GM21367 (cell line): ENCODE data around the gene DNA2.
A peak's percentile ranks its signal among the peaks of the same experiment; 100 is the strongest.
"Not testable (repeated sequence)": the region's sequence is repeated elsewhere in the genome, so short reads cannot be mapped to it uniquely, and the experiment has no call there.

Experiments used
- ATAC-seq: cut with Tn5 transposase; IDR thresholded peaks from one replicate; pipeline ENCODE4 v1.9.1; 2021; ENCODE audit not compliant: unreplicated experiment

Gene DNA2

DNA sequence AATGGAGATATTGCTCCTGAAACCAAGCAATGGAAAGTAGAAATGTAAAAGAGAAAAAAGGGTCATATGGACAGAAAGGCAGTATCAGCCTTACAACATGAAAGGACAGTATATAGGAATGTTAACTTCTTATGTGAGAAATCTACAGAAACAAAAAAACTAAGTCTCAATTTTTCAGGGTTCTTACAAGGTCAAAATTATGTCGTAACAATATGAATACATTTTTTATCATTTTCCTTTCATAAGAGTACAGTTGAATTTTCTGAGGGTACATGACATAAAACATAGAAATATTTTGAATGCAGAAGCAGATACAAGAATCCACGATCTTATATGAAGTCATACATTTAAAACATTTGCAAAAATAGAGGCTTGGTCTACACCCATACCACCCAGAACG lies 10.7 kb downstream of the DNA2 start:
- no peak for ATAC-seq

- not testable (repeated sequence) for ATAC-seq
Observed at GRCh38 chr10:68449698-68450097, 22.1 kb downstream of the DNA2 start.

DNA sequence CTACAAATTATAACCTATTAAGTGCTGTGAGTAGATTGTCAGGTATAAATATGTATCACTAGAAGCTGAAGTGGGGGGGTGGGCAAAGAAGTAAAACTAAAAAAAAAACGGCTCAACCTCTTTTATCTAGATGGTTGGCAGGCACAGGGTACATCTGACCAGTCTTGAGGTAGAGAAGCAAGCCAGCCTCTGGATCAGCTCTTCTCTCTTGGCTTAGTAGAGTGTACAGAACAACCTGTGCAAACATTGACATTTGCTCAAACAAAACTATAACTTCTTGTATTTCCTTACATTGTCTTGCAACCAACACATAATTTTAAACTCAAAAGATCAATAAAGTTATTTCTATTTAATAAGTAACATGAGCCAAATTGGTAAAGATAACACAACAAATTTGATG lies 25.6 kb downstream of the DNA2 start:
- ATAC-seq: no peak

DNA sequence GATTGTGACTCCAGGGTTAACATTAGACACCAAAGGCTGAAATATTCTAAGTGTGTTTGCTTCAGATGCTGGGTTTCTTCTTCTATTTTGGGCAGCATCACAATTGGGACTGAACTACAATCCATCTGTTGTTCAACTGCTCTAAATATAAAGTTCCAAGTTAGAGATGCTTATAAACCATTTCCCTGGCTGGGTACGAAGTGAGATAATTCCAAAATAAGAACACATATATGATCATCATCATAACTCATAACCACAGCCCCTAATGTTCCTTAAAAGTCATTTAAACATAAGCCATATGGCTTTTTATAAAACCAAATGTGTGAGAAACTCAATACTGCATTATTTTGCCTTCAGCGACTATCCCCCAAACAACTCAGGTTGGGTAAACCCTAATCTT lies 28.8 kb downstream of the DNA2 start:
- no peak for ATAC-seq

GRCh38 chr10:68440898-68441297 lies 30.9 kb downstream of the DNA2 start:
- ATAC-seq: no peak

GRCh38 chr10:68435803-68436202 lies 36.0 kb downstream of the DNA2 start:
- ATAC-seq: no peak

GRCh38 chr10:68434657-68435056 lies 37.1 kb downstream of the DNA2 start:
- no peak for ATAC-seq

- ATAC-seq: no peak
Observed at GRCh38 chr10:68428396-68429104, 43.2 kb downstream of the DNA2 start.

GRCh38 chr10:68424454-68425014 lies 47.2 kb downstream of the DNA2 start:
- ATAC-seq: no peak

DNA sequence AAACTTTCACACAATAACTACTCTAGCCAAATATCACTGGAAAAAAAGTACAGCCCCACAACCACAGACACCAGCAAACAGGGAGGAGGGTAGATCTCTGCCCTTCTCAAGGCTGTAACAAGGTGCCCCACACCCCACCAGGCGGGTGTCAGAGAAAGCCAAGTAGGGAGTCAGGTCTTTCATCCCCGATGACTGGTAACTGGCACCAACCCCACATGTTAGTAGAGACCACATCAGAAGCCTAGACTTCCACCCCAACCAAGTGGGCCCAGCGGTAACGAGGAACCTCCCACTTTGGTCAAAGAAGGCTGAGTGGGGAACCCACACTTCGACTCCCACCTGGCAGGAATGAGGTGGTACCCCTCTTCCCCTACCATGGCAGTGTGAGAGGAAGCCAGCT lies 48.3 kb downstream of the DNA2 start:
- ATAC-seq: no peak

DNA sequence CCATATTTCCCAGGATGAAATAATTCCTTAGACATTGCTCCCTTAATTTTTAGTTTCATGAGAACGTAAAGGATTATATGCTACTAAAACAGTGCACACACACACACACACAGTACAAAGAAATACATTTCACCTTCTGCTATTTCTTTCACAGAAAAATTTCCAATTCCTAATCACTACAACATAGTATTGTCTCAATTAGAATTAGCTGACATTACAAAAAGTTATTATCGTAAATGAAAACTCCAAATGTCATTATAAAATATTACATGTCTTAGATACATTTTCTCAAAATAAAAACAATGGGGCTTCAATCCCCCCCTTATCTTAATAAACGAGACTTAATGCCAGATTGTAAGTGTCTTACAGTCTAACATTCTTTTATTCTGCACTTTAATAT lies 52.4 kb downstream of the DNA2 start:
- ATAC-seq: no peak

DNA sequence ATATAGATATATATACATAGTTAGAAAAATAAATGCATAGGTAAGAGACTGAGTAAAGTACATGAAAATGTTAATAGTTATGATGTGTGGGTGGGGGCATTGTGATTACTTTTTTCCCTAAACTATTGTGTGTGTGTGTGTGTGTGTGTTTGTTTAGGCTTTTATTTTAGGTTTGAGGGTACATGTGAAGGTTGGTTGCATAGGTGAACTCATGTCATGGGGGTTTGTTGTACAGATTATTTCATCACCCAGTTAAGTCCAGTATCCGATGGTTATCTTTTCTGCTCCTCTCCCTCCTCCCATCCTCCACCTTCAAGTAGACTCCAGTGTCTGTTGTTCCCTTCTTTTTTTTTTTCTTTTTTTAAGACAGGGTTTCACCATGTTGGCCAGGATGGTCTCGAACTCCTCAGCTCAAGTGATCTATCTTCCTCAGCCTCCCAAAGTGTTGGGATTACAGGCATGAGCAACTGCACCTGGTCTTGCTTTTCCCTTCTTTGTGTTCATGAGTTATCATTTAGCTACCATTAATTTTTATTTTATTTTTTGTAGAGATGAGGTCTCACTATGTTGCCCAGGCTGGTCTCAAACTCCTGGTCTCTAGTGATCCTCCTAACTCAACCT lies 62.8 kb downstream of the DNA2 start:
- no peak for ATAC-seq

DNA sequence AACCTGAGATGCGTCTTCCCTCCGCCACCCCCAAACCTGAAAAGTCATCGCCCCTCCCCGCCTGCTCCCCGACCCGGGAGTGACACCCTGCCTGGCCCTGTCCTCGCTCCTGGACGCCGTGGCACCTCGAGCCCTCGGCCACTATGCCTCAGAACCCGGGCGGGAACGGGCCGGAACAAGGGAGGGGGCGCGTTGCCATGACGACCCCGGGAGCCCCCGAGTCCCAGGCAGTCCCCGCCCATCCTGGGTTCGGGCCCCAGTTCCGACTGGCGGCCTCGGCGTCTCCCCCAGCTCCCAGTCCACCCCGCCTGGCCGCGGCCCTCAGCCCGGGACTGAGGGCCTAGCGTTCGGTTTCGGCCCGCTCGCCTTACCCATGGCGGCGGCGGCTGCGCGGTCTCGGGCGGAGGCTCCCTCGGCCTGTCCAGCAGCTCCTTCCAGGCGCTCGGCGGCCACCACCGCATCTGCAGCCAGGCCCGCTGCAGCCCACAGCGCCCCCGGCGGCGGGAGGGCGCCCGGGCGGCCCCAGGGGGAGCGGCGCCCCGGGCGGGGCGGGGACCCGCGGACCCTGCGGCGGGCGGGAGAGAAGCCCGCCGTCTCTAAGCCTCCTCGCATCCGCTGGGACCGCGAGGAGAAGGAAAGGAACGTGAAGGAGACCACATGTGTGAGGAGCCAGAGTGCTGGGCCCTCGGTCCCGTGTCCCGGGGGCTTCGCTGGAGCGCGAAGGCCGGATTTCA lies 64.8 kb downstream of the DNA2 start, which contains the start of gene RUFY2:
TSS of gene RUFY2 (minus strand) at position 463 of the 734 bp plus-strand sequence. CDS start at position 375, 88 bp downstream.
- peak; percentile 86 for ATAC-seq

DNA sequence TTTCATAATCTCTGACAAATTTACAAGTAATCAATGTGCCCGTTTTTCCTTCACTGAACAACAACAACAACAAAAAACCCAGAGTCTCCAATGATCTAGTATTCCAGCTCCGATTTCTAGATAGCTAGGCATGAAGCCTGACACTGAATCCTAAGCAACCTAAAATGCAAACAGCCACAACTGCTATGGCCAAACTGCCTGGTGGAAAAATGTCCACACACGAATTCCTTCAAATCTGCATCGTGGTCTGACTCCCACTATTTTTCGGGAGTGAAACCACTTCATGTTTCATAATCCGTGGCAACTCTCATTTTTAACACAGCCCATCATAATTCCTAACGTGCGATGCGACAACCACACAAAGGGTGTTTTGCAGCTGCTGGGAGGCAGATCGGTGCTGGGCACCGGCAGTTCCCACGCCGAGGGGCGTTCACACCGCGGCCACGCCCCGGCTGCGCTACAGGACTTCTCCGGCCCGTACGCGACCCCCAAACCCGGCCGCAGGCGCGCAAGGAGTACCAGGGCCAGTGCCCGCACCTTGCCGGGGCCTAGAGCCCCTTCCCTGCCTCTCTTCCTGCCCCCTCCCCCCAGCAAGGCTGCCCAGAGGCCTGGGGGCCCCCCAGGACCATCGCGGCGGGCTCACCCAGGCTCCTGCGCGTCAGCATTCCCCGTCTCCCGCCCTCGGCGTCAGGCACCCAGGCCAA lies 65.5 kb downstream of the DNA2 start:
- peak; percentile 42 for ATAC-seq

DNA sequence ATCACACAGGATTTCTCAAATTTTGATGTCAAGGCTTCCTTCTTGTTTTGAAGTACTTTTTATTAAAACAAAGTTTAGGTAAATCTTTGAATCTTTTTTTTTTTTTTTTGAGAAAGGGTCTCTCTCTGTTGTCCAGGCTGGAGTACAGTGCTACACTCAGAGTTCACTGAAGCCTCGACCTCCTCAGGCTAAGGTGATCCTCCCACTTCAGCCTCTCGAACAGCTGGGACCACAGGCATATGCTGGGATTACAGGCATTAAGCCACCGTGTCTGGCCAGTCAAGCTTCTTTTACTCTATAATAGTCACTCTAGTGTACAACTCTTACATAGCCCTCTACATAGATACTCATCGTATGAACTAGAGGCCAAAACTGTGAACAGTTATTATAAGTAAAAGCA lies 68.1 kb downstream of the DNA2 start:
- ATAC-seq: no peak

- no peak for ATAC-seq
Observed at GRCh38 chr10:68402276-68402675, 69.5 kb downstream of the DNA2 start.

- no peak for ATAC-seq
Observed at GRCh38 chr10:68397005-68397404, 74.8 kb downstream of the DNA2 start.

- ATAC-seq: no peak
Observed at GRCh38 chr10:68385740-68386139, 86.0 kb downstream of the DNA2 start.

DNA sequence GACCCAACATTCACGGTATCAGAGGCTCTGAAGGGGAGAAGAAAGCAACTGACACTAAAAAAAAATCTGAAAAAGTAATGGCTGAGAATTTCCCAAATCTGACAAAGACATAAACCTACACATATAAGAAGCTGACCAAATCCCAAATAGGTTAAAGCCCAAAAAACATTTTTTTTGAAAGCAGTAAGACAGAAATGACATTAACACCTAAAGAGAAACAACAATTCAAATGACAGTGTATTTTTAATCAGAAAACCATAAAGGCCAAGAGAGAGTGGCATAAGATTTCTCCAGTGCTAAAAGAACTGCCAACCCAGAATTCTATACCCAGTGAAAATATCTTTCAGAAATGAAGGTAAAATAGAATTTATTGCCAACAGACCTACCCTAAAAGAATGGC lies 100.2 kb downstream of the DNA2 start:
- no peak for ATAC-seq

DNA sequence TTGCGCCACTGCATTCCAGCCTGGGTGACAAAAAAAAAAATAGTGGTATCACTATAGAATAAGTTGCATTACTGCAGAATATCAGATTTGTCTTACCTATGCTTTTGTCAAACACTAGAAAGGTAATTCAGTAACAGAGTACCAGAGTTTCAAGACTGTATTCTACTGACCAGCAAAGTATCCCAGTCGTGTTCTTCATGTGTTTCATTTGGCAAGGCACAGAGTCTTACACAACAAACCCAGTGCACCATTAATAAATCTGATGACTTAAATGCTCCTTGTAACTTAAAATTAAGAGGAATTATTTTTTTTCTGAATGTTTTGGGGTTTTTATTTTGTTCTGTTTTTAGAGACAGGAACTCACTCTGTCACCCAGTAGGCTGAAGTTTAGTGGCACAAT lies 104.7 kb downstream of the DNA2 start:
- ATAC-seq: no peak

GRCh38 chr10:68366600-68366999 lies 105.2 kb downstream of the DNA2 start:
- no peak for ATAC-seq
